SK-N-SH treated with all-trans-retinoic acid at 6 μM for 48 hours (cell line): ENCODE results near the gene CRYAB.

Experiments
- ATAC-seq: fragments of 200-7000 bp; cut with Tn5 transposase; 3 replicates; pipeline ENCODE4 v1.9.1; 2020; ENCODE audit warnings: mild to moderate bottlenecking, moderate library complexity
- ARNTL ChIP-seq: fragments of 450-650 bp; formaldehyde crosslinking; IDR thresholded peaks from 2 replicates; pipeline ENCODE4 v1.5.0; 2020; ENCODE audit warnings: low read depth, mild to moderate bottlenecking, moderate library complexity, borderline replicate concordance
- BACH2 ChIP-seq: fragments of 250-450 bp; sonication (Bioruptor Pico); IDR thresholded peaks from 2 replicates; pipeline ENCODE4 v1.9.0; 2021; ENCODE audit warnings: mild to moderate bottlenecking, borderline replicate concordance
- CREB5 ChIP-seq: fragments of 250-450 bp; sonication (Bioruptor Pico); IDR thresholded peaks from 2 replicates; pipeline ENCODE4 v1.5.1; 2020; ENCODE audit warnings: low read depth, mild to moderate bottlenecking, moderate library complexity
- CSDC2 ChIP-seq: fragments of 250-450 bp; sonication (Bioruptor Pico); IDR thresholded peaks from 2 replicates; pipeline ENCODE4 v1.5.0; 2020; ENCODE audit warnings: mild to moderate bottlenecking, moderate library complexity
- ESRRG ChIP-seq: fragments of 250-450 bp; sonication (Bioruptor Pico); IDR thresholded peaks from 2 replicates; pipeline ENCODE4 v1.6.1; 2021; ENCODE audit warnings: mild to moderate bottlenecking
- GLIS3 ChIP-seq: fragments of 250-450 bp; sonication (Bioruptor Pico); IDR thresholded peaks from 2 replicates; pipeline ENCODE4 v1.5.0; 2020; ENCODE audit warnings: mild to moderate bottlenecking, moderate library complexity
- ISL1 ChIP-seq: fragments of 250-450 bp; sonication (Bioruptor Pico); IDR thresholded peaks from 2 replicates; pipeline ENCODE4 v2.1.2; 2022; ENCODE audit warnings: mild to moderate bottlenecking, moderate library complexity
- OSR1 ChIP-seq: fragments of 250-450 bp; sonication (Bioruptor Pico); IDR thresholded peaks from 2 replicates; pipeline ENCODE4 v1.8.0; 2022; ENCODE audit warnings: moderate library complexity, mild to moderate bottlenecking, inconsistent platforms
- PPARA ChIP-seq: fragments of 250-450 bp; sonication (Bioruptor Pico); IDR thresholded peaks from 2 replicates; pipeline ENCODE4 v1.5.0; 2020; ENCODE audit warnings: mild to moderate bottlenecking, borderline replicate concordance
- RARB ChIP-seq: fragments of 250-450 bp; sonication (Bioruptor Pico); IDR thresholded peaks from 2 replicates; pipeline ENCODE4 v1.8.0; 2021; ENCODE audit warnings: mild to moderate bottlenecking, moderate library complexity
- SNAI2 ChIP-seq: fragments of 250-450 bp; sonication (Bioruptor Pico); IDR thresholded peaks from 2 replicates; pipeline ENCODE4 v1.5.0; 2020; ENCODE audit warnings: mild to moderate bottlenecking, moderate library complexity
- TCF4 ChIP-seq: fragments of 250-450 bp; sonication (Bioruptor Pico); IDR thresholded peaks from 2 replicates; pipeline ENCODE4 v1.8.0; 2021; ENCODE audit warnings: mild to moderate bottlenecking, moderate library complexity, borderline replicate concordance
- TOX ChIP-seq: fragments of 250-450 bp; sonication (Bioruptor Pico); IDR thresholded peaks from 2 replicates; pipeline ENCODE4 v1.8.0; 2021; ENCODE audit warnings: mild to moderate bottlenecking, moderate library complexity, borderline replicate concordance
- TSHZ2 ChIP-seq: fragments of 250-450 bp; sonication (Bioruptor Pico); IDR thresholded peaks from 2 replicates; pipeline ENCODE4 v1.5.0; 2020; ENCODE audit warnings: mild to moderate bottlenecking, moderate library complexity
- ZC3H10 ChIP-seq: fragments of 250-450 bp; sonication (Bioruptor Pico); IDR thresholded peaks from 2 replicates; pipeline ENCODE4 v1.5.1; 2021; ENCODE audit warnings: mild to moderate bottlenecking, moderate library complexity
- ZFP3 ChIP-seq: fragments of 250-450 bp; sonication (Bioruptor Pico); IDR thresholded peaks from 2 replicates; pipeline ENCODE4 v1.5.0; 2020; ENCODE audit warnings: mild to moderate bottlenecking, moderate library complexity
- ZFP30 ChIP-seq: fragments of 450-650 bp; formaldehyde crosslinking; IDR thresholded peaks from 2 replicates; pipeline ENCODE4 v1.5.0; 2022; ENCODE audit warnings: mild to moderate bottlenecking, moderate library complexity
- ZNF565 ChIP-seq: fragments of 450-650 bp; formaldehyde crosslinking; conservative IDR thresholded peaks from 2 replicates; pipeline ENCODE4 v1.5.0; 2020; ENCODE audit warnings: low read depth, mild to moderate bottlenecking, moderate library complexity
- ZNF70 ChIP-seq: fragments of 450-650 bp; formaldehyde crosslinking; IDR thresholded peaks from 2 replicates; pipeline ENCODE4 v1.5.0; 2020; ENCODE audit warnings: mild to moderate bottlenecking, moderate library complexity
- ZNF8 ChIP-seq: fragments of 450-650 bp; formaldehyde crosslinking; IDR thresholded peaks from 2 replicates; pipeline ENCODE4 v1.5.0; 2020; ENCODE audit warnings: mild to moderate bottlenecking, moderate library complexity
- TF ChIP-seq, protein P1 (sequence below): fragments of 250-450 bp; sonication (Bioruptor Pico); IDR thresholded peaks from 2 replicates; pipeline ENCODE4 v1.8.0; 2021; ENCODE audit warnings: low read depth, mild to moderate bottlenecking, moderate library complexity, borderline replicate concordance
- TF ChIP-seq, protein P2 (sequence below): fragments of 250-450 bp; sonication (Bioruptor Pico); IDR thresholded peaks from 2 replicates; pipeline ENCODE4 v1.5.1; 2021; ENCODE audit warnings: mild to moderate bottlenecking, moderate library complexity

Gene CRYAB

DNA sequence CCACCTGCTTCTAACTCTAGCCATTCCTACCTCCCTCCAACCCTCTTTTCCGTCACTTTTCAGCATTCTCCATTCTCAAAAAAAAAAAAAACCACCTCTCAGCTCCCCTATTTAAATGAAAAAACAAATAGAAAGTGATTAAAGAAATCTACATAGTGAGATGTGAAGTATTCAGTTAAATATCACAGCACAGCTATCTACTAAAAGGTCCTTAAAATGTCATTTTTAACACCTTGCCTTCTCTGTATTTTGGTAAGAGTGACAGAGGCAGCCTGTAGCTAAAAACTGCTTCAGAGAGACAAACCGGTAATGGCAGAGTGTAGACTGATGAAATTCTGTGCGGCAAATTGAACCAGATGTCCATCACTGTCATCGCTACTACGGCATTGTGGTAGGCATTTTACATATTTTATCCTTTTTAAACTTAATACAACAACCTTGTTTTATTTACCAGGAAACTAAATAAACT is 39.8 kb downstream of the CRYAB start:
- no peak for TF ChIP-seq ZC3H10
- TF ChIP-seq ZNF70 (CRISPR knock-in tag) = no peak
- no peak for TF ChIP-seq OSR1 (CRISPR knock-in tag)
- TF ChIP-seq, protein P1, sequence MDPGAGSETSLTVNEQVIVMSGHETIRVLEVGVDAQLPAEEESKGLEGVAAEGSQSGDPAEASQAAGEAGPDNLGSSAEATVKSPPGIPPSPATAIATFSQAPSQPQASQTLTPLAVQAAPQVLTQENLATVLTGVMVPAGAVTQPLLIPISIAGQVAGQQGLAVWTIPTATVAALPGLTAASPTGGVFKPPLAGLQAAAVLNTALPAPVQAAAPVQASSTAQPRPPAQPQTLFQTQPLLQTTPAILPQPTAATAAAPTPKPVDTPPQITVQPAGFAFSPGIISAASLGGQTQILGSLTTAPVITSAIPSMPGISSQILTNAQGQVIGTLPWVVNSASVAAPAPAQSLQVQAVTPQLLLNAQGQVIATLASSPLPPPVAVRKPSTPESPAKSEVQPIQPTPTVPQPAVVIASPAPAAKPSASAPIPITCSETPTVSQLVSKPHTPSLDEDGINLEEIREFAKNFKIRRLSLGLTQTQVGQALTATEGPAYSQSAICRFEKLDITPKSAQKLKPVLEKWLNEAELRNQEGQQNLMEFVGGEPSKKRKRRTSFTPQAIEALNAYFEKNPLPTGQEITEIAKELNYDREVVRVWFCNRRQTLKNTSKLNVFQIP (CRISPR knock-in tag) = no peak
- TF ChIP-seq TOX = no peak
- TF ChIP-seq GLIS3 (CRISPR knock-in tag) = no peak
- TF ChIP-seq, protein P2, sequence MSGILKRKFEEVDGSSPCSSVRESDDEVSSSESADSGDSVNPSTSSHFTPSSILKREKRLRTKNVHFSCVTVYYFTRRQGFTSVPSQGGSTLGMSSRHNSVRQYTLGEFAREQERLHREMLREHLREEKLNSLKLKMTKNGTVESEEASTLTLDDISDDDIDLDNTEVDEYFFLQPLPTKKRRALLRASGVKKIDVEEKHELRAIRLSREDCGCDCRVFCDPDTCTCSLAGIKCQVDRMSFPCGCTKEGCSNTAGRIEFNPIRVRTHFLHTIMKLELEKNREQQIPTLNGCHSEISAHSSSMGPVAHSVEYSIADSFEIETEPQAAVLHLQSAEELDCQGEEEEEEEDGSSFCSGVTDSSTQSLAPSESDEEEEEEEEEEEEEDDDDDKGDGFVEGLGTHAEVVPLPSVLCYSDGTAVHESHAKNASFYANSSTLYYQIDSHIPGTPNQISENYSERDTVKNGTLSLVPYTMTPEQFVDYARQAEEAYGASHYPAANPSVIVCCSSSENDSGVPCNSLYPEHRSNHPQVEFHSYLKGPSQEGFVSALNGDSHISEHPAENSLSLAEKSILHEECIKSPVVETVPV = no peak
- no peak for TF ChIP-seq SNAI2 (CRISPR knock-in tag)
- TF ChIP-seq ZNF565 = no peak
- no peak for TF ChIP-seq CSDC2 (CRISPR knock-in tag)
- no peak for TF ChIP-seq ESRRG
- ATAC-seq = peak; percentile 30; the same call in 2 of the 3 replicates

DNA sequence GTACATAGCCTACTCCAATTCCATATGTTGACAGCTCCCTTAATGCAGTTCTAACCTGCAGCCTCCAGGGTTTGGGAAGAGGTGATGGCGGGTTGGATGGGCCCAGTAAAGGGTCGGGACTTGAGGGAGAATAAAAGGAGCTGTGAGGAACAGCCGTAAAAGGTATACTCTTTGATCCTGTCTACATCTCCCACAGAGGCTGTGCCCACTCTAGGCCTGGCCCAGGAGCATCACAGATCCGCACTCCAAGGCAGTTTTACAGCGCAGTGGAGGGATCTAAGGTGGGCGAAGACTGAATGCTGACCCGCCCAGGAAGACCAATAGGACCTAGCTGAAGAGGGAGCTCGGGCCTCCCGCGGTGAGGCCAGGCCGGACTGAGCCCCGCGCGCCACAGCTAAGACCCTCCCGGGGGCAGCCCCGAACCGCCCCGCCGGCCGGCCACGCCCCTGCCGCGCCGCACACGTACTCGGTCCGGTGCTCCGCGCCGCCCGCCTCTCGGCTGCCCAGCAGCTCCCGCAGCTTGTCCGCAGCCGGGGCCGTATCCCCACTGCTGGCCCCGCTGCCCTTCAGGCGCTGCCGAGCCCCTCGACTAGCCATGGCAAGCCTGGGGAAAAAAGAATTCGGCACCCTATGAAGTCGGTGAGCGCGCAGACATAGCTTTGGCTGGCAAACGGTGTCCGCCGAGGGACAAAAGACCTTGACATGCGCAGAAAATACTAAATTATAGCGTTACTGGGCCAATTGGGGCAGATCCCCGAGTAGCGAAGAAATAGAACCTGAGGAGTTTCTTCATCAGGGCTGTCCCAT is 40.5 kb downstream of the CRYAB start, which contains the start of gene ALG9:
ALG9 (minus strand) TSS at position 696 of the 807 bp plus-strand sequence; CDS start at position 597, 99 bp downstream.
- peak; percentile 96 for ATAC-seq
- no peak for TF ChIP-seq PPARA
- TF ChIP-seq ISL1 (CRISPR knock-in tag) = no peak
- no peak for TF ChIP-seq BACH2 (CRISPR knock-in tag)
- TF ChIP-seq ZNF565 = no peak
- no peak for TF ChIP-seq RARB (CRISPR knock-in tag)
- TF ChIP-seq GLIS3 (CRISPR knock-in tag) = no peak
- no peak for TF ChIP-seq OSR1 (CRISPR knock-in tag)
- no peak for TF ChIP-seq ESRRG
- TF ChIP-seq, protein P1 (CRISPR knock-in tag) = no peak
- TF ChIP-seq ZNF8 (CRISPR knock-in tag) = no peak
- no peak for TF ChIP-seq ZFP3 (CRISPR knock-in tag)
- no peak for TF ChIP-seq ZNF70 (CRISPR knock-in tag)
- TF ChIP-seq, protein P2 = no peak
- no peak for TF ChIP-seq ZFP30
- TF ChIP-seq ARNTL = no peak
- no peak for TF ChIP-seq TCF4 (CRISPR knock-in tag)
- no peak for TF ChIP-seq ZC3H10
- TF ChIP-seq, all 23 proteins: peak for 0

DNA sequence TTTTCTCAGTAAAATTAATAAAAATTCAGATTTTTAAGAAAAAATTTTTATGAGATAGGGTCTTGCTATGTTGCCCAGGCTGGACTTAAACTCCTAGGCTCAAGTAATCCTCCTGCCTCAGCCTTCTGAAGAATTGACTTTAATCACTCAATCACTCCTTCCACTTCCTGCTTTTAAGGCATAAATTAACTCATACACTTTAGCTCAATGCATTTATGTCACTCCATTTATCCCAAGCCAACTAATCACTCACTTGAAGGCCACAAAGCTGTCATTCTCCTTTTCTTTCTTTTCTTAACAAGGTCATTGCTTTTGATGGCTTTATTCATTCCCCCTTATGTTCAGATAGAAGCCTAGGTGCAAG is 41.1 kb downstream of the CRYAB start:
- ATAC-seq = no peak
- TF ChIP-seq GLIS3 (CRISPR knock-in tag) = no peak
- TF ChIP-seq ZFP30 = no peak
- no peak for TF ChIP-seq TSHZ2
- TF ChIP-seq TCF4 (CRISPR knock-in tag) = no peak
- no peak for TF ChIP-seq CSDC2 (CRISPR knock-in tag)
- no peak for TF ChIP-seq CREB5 (CRISPR knock-in tag)
